Neural progenitor cell (in vitro differentiated cells): ENCODE measurements around the gene PPP1R3G. TPM values are rescaled to one million over a fixed set of nuclear protein-coding genes. Genes with fewer than 3 reads are reported as not detected.

Experiments
- DNase-seq: peaks from one replicate; pipeline ENCODE4 v3.0.0-alpha.2; 2016; ENCODE audit warnings: low spot score
- H2AFZ ChIP-seq: fragments of 200-600 bp; sonication (generic); replicated peaks from 2 replicates; pipeline ENCODE4 v1.6.1; 2016; ENCODE audit warnings: antibody characterized with exemption
- H3F3A ChIP-seq: fragments of 200-600 bp; sonication (generic); 2 replicates; pipeline ENCODE4 v1.6.1; 2016; ENCODE audit warnings: antibody characterized with exemption, low read depth
- H3K27ac ChIP-seq: fragments of 200-600 bp; sonication (generic); 2 replicates; pipeline ENCODE4 v1.5.1; 2016; ENCODE audit warnings: mild to moderate bottlenecking
- H3K27me3 ChIP-seq: fragments of 200-600 bp; sonication (generic); 2 replicates; pipeline ENCODE4 v1.6.1; 2016; ENCODE audit warnings: mild to moderate bottlenecking, moderate library complexity
- H3K36me3 ChIP-seq: fragments of 200-600 bp; sonication (generic); 2 replicates; pipeline ENCODE4 v1.5.1; 2016
- H3K4me1 ChIP-seq: fragments of 200-600 bp; sonication (generic); 2 replicates; pipeline ENCODE4 v1.6.1; 2016; ENCODE audit warnings: mixed run types
- H3K4me2 ChIP-seq: fragments of 200-600 bp; sonication (generic); 2 replicates; pipeline ENCODE4 v1.6.1; 2016
- H3K4me3 ChIP-seq: fragments of 200-600 bp; sonication (generic); 2 replicates; pipeline ENCODE4 v1.5.1; 2016
- H3K79me2 ChIP-seq: fragments of 200-600 bp; sonication (generic); 2 replicates; pipeline ENCODE4 v1.6.1; 2016; ENCODE audit warnings: low read depth
- H3K9ac ChIP-seq: fragments of 200-600 bp; sonication (generic); 2 replicates; pipeline ENCODE4 v1.6.1; 2016
- H3K9me3 ChIP-seq: fragments of 200-600 bp; sonication (generic); 2 replicates; pipeline ENCODE4 v1.5.1; 2016; ENCODE audit warnings: low read depth
- H4K20me1 ChIP-seq: fragments of 200-600 bp; sonication (generic); 2 replicates; pipeline ENCODE4 v1.6.1; 2016; ENCODE audit warnings: low read depth
- H3K27ac Mint-ChIP-seq: 3 replicates; pipeline ENCODE4 v1.8.0; 2021; ENCODE audit warnings: mixed read lengths
- H3K27me3 Mint-ChIP-seq: 2 replicates; pipeline ENCODE4 v1.8.0; 2022; ENCODE audit warnings: low read depth, mild to moderate bottlenecking, inconsistent platforms, moderate library complexity, mixed read lengths; ENCODE audit not compliant: insufficient read depth
- H3K36me3 Mint-ChIP-seq: 3 replicates; pipeline ENCODE4 v1.8.0; 2021; ENCODE audit warnings: mixed read lengths
- H3K4me1 Mint-ChIP-seq: 3 replicates; pipeline ENCODE4 v1.8.0; 2021; ENCODE audit warnings: mixed read lengths
- H3K4me3 Mint-ChIP-seq: 3 replicates; pipeline ENCODE4 v1.8.0; 2021; ENCODE audit warnings: mild to moderate bottlenecking, moderate library complexity, mixed read lengths
- H3K9me3 Mint-ChIP-seq: 3 replicates; pipeline ENCODE4 v1.8.0; 2020; ENCODE audit warnings: mixed read lengths
- EZH2 ChIP-seq: fragments of 200-600 bp; sonication (generic); IDR thresholded peaks from 2 replicates; pipeline ENCODE4 v1.6.1; 2017; ENCODE audit warnings: antibody characterized with exemption, mild to moderate bottlenecking, moderate library complexity
- EZH2phosphoT487 ChIP-seq: fragments of 200-600 bp; sonication (generic); IDR thresholded peaks from 2 replicates; pipeline ENCODE4 v1.6.1; 2017; ENCODE audit warnings: antibody characterized with exemption
- total RNA-seq: library from RNA; depleted of rRNA; stranded (reverse); fragments of >200 nt; gene quantifications from 2 replicates; pipeline ENCODE4 v1.2.3, GENCODE V29; 2015; ENCODE audit warnings: low replicate concordance
- TF ChIP-seq, protein P1 (sequence below): fragments of 200-600 bp; sonication (generic); IDR thresholded peaks from 2 replicates; pipeline ENCODE4 v1.5.1; 2017; ENCODE audit warnings: antibody characterized with exemption, mild to moderate bottlenecking

The PPP1R3G gene
- total RNA-seq = 0.15 and 0.36 TPM in 2 replicates

DNA sequence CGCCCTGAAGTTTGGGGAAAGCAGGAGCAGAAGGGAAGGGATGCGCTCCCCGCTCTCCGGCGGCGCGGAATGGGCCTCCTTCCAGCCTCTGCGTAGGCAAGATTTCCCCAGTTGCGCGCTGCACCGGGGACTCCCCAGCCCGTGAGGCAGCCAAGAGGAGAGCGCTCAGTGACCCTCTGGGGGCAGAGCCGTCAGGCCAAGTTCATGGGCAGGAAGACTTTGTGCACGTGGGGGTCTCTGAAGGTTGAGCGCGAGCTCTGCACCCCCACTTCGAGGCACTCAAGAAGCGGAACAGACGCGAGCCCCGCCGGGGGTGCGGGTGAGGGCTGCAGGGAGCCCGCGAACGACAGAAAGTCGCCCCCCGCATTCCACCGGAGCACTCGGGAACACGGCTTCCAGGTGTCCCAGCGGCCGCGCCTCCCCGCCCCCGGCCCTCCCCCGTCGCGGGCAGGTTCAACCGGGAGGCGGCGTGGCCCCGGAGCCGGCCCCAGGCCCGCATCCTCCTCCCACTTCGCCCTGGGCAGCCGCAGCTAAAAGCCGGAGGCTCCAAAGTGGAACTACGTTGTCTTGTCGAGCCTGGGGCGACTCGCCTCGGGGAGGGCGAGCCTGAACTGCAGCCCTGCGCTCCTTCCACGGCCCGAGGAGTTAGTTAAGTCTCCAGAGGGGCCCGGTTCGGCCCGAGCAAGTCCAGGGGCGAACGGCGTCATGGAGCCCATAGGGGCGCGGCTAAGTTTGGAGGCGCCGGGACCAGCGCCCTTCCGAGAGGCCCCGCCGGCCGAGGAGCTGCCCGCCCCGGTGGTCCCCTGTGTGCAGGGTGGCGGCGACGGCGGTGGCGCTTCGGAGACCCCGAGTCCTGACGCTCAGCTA lies at the start of gene PPP1R3G:
PPP1R3G (plus strand) TSS at position 561 of the 867 bp plus-strand sequence; CDS start at position 706, 145 bp downstream.
- H3K4me3 Mint-ChIP-seq = peak within 1 kb of the TSS; percentile 89
- H3K4me2 ChIP-seq = peak within 1 kb of the TSS; percentile 85
- no peak within 1 kb of the TSS for H3K9ac ChIP-seq
- peak; percentile 83 for TF ChIP-seq EZH2
- TF ChIP-seq, protein P1, sequence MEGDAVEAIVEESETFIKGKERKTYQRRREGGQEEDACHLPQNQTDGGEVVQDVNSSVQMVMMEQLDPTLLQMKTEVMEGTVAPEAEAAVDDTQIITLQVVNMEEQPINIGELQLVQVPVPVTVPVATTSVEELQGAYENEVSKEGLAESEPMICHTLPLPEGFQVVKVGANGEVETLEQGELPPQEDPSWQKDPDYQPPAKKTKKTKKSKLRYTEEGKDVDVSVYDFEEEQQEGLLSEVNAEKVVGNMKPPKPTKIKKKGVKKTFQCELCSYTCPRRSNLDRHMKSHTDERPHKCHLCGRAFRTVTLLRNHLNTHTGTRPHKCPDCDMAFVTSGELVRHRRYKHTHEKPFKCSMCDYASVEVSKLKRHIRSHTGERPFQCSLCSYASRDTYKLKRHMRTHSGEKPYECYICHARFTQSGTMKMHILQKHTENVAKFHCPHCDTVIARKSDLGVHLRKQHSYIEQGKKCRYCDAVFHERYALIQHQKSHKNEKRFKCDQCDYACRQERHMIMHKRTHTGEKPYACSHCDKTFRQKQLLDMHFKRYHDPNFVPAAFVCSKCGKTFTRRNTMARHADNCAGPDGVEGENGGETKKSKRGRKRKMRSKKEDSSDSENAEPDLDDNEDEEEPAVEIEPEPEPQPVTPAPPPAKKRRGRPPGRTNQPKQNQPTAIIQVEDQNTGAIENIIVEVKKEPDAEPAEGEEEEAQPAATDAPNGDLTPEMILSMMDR = no peak
- TF ChIP-seq EZH2phosphoT487 = peak; percentile 69
- DNase-seq = peak; percentile 55
- H2AFZ ChIP-seq = peak within 1 kb of the TSS; percentile 92
- peaks cover 7% of the 10 kb centered on the region for H3F3A ChIP-seq
- H3K27ac Mint-ChIP-seq = no peak within 1 kb of the TSS
- H3K9me3 Mint-ChIP-seq = peaks cover 2% of the 10 kb centered on the region
- H4K20me1 ChIP-seq = peaks cover 5% of the 10 kb centered on the region
- no peaks in the 10 kb centered on the region for H3K79me2 ChIP-seq
- no peaks in the 10 kb centered on the region for H3K36me3 ChIP-seq
- H3K27ac ChIP-seq = no peak within 1 kb of the TSS
- H3K27me3 Mint-ChIP-seq = peaks cover 18% of the 10 kb centered on the region
- H3K4me3 ChIP-seq = peak within 1 kb of the TSS; percentile 57
- peaks cover 83% of the 10 kb centered on the region for H3K27me3 ChIP-seq
- no peaks in the 10 kb centered on the region for H3K36me3 Mint-ChIP-seq
- peaks cover 20% of the 10 kb centered on the region for H3K4me1 ChIP-seq
- peaks cover 18% of the 10 kb centered on the region for H3K4me1 Mint-ChIP-seq
- H3K9me3 ChIP-seq = no peaks in the 10 kb centered on the region

DNA sequence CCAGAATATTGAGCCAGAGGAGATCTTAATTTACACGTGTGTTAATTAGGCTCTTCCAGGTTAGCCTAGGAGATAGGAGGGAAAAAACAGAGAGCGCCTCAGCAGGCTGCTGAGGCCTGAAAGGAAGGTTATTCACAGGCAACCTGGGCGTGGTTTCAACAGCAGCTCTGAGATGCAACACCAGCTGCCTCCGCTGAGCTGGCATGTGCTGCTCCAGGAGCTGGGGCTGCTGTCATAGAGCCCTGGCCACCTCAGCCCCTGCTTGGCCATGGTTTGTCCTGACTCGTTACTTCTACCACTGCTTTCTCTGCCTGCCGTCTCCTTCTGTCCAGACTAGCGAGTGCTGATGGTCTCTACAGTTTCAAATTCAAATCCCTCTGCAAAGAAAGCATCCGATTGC lies 48.9 kb upstream of the PPP1R3G start:
- no peaks in the 10 kb centered on the region for H3K27me3 ChIP-seq
- H3K4me1 Mint-ChIP-seq = peaks cover 18% of the 10 kb centered on the region
- TF ChIP-seq, protein P1 = peak; percentile 27
- no peak for TF ChIP-seq EZH2phosphoT487
- H3K9me3 ChIP-seq = no peaks in the 10 kb centered on the region
- H3K36me3 Mint-ChIP-seq = no peaks in the 10 kb centered on the region
- peaks cover 13% of the 10 kb centered on the region for H3K4me1 ChIP-seq
- H3K27me3 Mint-ChIP-seq = peaks cover 2% of the 10 kb centered on the region
- peak overlapping the region; percentile 28 for H3K4me2 ChIP-seq
- H3K9ac ChIP-seq = no peak overlapping the region
- H3K27ac Mint-ChIP-seq = no peak overlapping the region
- no peak overlapping the region for H3K27ac ChIP-seq
- H3F3A ChIP-seq = peaks cover 10% of the 10 kb centered on the region
- no peak overlapping the region for H3K4me3 Mint-ChIP-seq
- no peak overlapping the region for H3K4me3 ChIP-seq
- H3K9me3 Mint-ChIP-seq = no peaks in the 10 kb centered on the region
- no peaks in the 10 kb centered on the region for H4K20me1 ChIP-seq
- no peaks in the 10 kb centered on the region for H3K79me2 ChIP-seq
- peak; percentile 91 for DNase-seq
- peak overlapping the region; percentile 27 for H2AFZ ChIP-seq
- H3K36me3 ChIP-seq = no peaks in the 10 kb centered on the region

DNA sequence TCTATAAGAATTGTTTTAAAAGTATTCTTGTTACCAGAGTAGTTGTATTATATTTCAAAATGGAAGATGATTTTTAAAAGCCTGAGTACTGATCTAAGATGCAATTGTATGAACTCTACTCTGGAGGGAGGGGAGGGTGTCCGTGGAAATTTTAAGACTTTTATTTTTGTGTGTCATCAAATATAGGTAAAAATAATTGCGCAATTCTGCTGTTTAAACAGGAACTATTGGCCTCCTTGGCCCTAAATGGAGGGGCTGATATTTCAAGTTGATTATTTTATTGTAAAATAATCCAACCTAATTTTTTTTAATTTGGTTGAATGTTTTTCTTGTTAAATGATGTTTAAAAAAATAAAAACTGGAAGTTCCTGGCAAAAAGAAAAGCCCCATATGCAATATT lies 43.2 kb upstream of the PPP1R3G start:
- H4K20me1 ChIP-seq = no peaks in the 10 kb centered on the region
- H3K9me3 Mint-ChIP-seq = no peaks in the 10 kb centered on the region
- H2AFZ ChIP-seq = no peak overlapping the region
- H3K4me2 ChIP-seq = no peak overlapping the region
- no peak overlapping the region for H3K4me3 Mint-ChIP-seq
- H3K36me3 Mint-ChIP-seq = no peaks in the 10 kb centered on the region
- no peaks in the 10 kb centered on the region for H3K36me3 ChIP-seq
- H3K27me3 Mint-ChIP-seq = peaks cover 2% of the 10 kb centered on the region
- H3K27ac ChIP-seq = no peak overlapping the region
- TF ChIP-seq, protein P1 = no peak
- TF ChIP-seq EZH2 = no peak
- TF ChIP-seq EZH2phosphoT487 = no peak
- no peak for DNase-seq
- no peaks in the 10 kb centered on the region for H3K27me3 ChIP-seq
- H3K9ac ChIP-seq = no peak overlapping the region
- no peak overlapping the region for H3K4me3 ChIP-seq
- H3K4me1 Mint-ChIP-seq = no peaks in the 10 kb centered on the region
- no peaks in the 10 kb centered on the region for H3F3A ChIP-seq
- no peaks in the 10 kb centered on the region for H3K79me2 ChIP-seq
- H3K27ac Mint-ChIP-seq = no peak overlapping the region
- no peaks in the 10 kb centered on the region for H3K9me3 ChIP-seq
- H3K4me1 ChIP-seq = no peaks in the 10 kb centered on the region
